Measurements from ENCODE around the gene RUNX3. TPM values are rescaled to one million over a fixed set of nuclear protein-coding genes. Genes with fewer than 3 reads are reported as not detected.

RUNX3 gene
- total and polyA plus RNA-seq, 2 donors (not counting 3 experiments of a cell fraction or from before 2014, with no cell fraction given) = not detected

- no peak for FAIRE-seq
Observed at GRCh38 chr1:24867084-24867870, 62.8 kb downstream of the RUNX3 start.

More at GRCh38 chr1:24867084-24867870, 62.8 kb downstream of the RUNX3 start:
- intact Hi-C loops (cut with micrococcal nuclease) = no loop called here
- Histone ChIP-seq H3K27ac (ENCODE audit: insufficient read depth, low read depth, low read length) (no peak overlapping the region), H3K9ac (replicated peaks; ENCODE audit: extremely low read depth, insufficient read depth, low read length) (no peak overlapping the region), H3K27me3 (ENCODE audit: control insufficient read depth in 2 of 2, insufficient read depth in 2 of 2, low read length in 2 of 2) (peaks cover 0 to 9% of the 10 kb centered on the region in 2 experiments), H3K9me1 (replicated peaks; ENCODE audit: control insufficient read depth, extremely low read depth, insufficient read depth, low read length) (no peaks in the 10 kb centered on the region), H2AFZ (ENCODE audit: low read depth, low read length) (no peak overlapping the region), H3K4me2 (ENCODE audit: insufficient read depth, low read length) (no peak overlapping the region), H3K79me2 (ENCODE audit: control insufficient read depth, insufficient read depth, low read length) (no peaks in the 10 kb centered on the region), H4K20me1 (replicated peaks; ENCODE audit: control insufficient read depth, extremely low read depth, insufficient read depth, low read length) (no peaks in the 10 kb centered on the region), H3K9me3 (replicated peaks; ENCODE audit: control insufficient read depth, insufficient read depth, low read length) (no peaks in the 10 kb centered on the region), H3K4me1 (ENCODE audit: control insufficient read depth, extremely low read depth, insufficient read depth, low read length) (peaks cover 5% of the 10 kb centered on the region), H3K4me3 (replicated peaks in 1 of 3; ENCODE audit: insufficient read depth in 1 of 3, low read depth in 1 of 3, low read length in 3 of 3) (no peak overlapping the region), H3K36me3 (ENCODE audit: control insufficient read depth in 2 of 2, extremely low read depth in 1 of 2, insufficient read depth in 2 of 2, low read length in 2 of 2) (no peaks in the 10 kb centered on the region)
- no TSS peak for BruUV-seq (replicated peaks)
- dilution Hi-C loops (cut with MboI; ENCODE audit: extremely low pct_ligation_motif_present, low sequenced_read_pairs) = no loop called here
- CTCF ChIA-PET = interaction anchor here (1.1 to 2.1 kb wide), 2 partner anchors 31 to 33 kb away, joined by 3 to 6 read pairs; no protein-coding TSS in a partner anchor
- TF ChIP-seq POLR2A (IDR thresholded peaks at IDR 0.05; ENCODE audit: low read depth, low read length) = no peak
- no peak for TF ChIP-seq EZH2 (IDR thresholded peaks at IDR 0.05; ENCODE audit: borderline replicate concordance, low read depth, low read length, severe bottlenecking)
- no peak for TF ChIP-seq JUN (IDR thresholded peaks at IDR 0.05; ENCODE audit: borderline replicate concordance, insufficient read depth, insufficient read length, low read depth)
- TF ChIP-seq, protein P1, sequence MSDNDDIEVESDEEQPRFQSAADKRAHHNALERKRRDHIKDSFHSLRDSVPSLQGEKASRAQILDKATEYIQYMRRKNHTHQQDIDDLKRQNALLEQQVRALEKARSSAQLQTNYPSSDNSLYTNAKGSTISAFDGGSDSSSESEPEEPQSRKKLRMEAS (IDR thresholded peaks at IDR 0.05; ENCODE audit: insufficient read depth, insufficient read length) = no peak
- no peak for TF ChIP-seq CTCF (IDR thresholded peaks at IDR 0.05; ENCODE audit: extremely low read depth in 1 of 2, insufficient read depth in 1 of 2, low read depth in 1 of 2, low read length in 2 of 2)
- no peak for TF ChIP-seq FOS (IDR thresholded peaks at IDR 0.05; ENCODE audit: borderline replicate concordance, insufficient read depth, low read length)
- no peak for TF ChIP-seq POLR2AphosphoS5 (IDR thresholded peaks at IDR 0.05; ENCODE audit: insufficient read depth, low read depth, low read length)
- TF ChIP-seq MYC (IDR thresholded peaks at IDR 0.05; ENCODE audit: low read depth, low read length) = no peak
- TF ChIP-seq GATA2 (IDR thresholded peaks at IDR 0.05; ENCODE audit: insufficient read depth, insufficient read length, low read depth, low read length) = no peak
- POLR2A ChIA-PET = no interaction called here
- DNase-seq (ENCODE audit: low read depth, low spot score) = no peak
